ENCODE data around the gene PIWIL4.
A peak's percentile ranks its signal among the peaks of the same experiment; 100 is the strongest.

Gene PIWIL4

DNA sequence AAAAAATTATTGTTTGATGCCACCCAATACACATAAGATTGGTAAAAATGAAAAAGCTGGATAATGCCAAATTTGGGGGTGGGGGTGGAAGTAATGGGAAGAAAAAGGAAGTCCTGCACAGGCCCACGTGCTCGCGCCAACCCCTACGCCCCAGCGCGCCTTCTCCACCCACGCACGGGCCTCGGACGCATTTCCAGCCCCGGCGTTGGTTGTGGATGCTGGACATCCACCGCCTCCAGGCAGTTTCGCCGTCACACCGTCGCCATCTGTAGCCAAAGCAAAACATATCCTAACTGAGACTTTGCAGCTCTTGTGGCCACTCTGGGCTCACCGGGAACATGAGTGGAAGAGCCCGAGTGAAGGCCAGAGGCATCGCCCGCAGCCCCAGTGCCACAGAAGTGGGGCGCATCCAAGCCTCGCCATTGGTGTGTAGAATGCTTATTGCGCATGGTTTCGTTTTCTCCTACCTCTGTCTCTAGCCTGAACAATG lies at the start of gene PIWIL4:
Gene PIWIL4 (plus strand): TSS at position 188 of the 490 bp plus-strand sequence. CDS start 151 bp downstream, at position 339.
- TF ChIP-seq, protein P1, sequence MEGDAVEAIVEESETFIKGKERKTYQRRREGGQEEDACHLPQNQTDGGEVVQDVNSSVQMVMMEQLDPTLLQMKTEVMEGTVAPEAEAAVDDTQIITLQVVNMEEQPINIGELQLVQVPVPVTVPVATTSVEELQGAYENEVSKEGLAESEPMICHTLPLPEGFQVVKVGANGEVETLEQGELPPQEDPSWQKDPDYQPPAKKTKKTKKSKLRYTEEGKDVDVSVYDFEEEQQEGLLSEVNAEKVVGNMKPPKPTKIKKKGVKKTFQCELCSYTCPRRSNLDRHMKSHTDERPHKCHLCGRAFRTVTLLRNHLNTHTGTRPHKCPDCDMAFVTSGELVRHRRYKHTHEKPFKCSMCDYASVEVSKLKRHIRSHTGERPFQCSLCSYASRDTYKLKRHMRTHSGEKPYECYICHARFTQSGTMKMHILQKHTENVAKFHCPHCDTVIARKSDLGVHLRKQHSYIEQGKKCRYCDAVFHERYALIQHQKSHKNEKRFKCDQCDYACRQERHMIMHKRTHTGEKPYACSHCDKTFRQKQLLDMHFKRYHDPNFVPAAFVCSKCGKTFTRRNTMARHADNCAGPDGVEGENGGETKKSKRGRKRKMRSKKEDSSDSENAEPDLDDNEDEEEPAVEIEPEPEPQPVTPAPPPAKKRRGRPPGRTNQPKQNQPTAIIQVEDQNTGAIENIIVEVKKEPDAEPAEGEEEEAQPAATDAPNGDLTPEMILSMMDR (IDR thresholded peaks at IDR 0.05) = no peak

DNA sequence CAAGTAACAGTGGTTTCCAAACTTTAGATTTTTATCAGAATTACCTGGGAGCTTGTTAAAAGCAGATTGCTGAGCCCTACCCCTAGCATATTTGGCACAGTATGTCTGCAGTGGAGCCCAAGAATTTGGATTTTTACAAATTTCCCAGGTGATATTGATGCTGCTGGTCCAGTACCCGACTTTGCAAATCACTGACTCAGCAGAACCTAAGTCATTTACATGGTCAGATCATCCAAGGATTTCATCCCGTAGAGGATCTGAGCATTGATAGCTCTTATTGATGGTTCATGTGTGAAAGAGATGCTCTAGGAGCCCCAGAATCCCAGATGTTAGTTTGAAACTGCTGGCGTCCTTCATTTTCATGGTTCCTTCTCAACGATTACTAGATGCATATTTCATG lies 48.9 kb upstream of the PIWIL4 start:
- TF ChIP-seq, protein P1 (IDR thresholded peaks at IDR 0.05) = no peak

DNA sequence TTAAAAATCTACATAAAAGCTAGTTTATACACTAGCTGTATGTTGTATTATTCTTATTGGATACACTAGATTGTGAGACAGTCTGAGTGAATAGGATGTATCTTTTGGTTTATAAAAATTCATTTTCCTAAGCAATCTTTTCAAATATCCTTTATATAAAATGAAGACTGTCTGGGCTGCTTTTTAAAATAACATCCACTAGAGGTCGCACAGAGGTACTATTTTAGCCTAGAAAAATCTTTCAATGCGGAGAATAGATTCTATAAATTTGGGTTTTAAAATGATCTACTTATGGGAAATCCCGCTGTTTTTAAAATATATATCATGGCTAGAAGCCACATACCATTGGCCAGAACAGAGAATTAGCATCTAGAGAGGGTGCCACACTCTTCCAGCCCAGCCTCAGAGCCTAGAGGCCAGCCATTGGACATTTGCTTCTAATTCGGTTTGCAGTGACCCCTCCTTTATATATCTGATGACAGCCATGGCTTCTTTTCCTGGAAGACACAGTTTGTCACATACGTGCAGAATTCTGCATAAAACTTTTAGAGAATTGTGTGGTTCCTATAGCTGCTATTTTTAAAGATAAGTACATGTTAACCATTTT lies 47.6 kb upstream of the PIWIL4 start:
- TF ChIP-seq, protein P1 (IDR thresholded peaks at IDR 0.05) = peak; percentile 68

DNA sequence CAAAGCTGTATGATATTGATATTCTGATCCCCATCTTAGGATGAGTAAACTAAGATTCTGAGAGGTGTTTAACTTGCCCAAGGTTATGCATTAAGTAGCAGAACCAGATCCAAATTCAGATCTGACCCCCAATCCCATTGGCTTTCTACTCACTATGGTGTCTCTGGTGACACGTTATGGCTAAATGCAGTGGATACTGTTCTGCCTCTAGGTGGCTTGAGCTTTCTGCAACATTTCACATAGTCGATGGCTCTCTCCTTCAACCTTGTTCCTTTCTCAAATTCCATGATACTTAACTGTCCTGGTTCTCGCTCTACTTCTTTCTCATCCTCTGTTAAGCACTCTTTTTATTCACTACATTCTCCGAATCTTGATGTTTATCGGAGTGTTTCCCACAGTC lies 45.5 kb upstream of the PIWIL4 start:
- TF ChIP-seq, protein P1 (IDR thresholded peaks at IDR 0.05) = peak; percentile 26; the same call in 1 of the 2 replicates

DNA sequence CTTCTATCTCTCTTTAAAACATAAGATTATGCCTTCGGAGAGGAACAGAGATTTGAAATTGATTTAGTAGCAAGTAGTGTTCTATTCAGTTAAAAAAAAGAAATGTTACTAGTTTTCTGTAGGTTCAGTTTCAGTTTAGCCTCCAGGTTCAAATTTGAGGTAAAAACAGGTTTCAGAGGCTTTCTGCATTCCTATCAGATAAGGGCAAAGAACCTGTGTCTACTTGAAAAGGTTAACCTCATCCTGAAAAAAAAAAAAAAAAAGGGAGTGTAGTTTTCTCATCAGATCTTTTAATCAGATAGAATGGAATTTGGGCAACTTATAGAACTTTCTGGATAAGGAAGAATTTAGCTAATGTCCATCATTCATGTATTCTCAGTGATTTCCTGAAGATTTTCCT lies 42.8 kb upstream of the PIWIL4 start:
- TF ChIP-seq, protein P1 (IDR thresholded peaks at IDR 0.05) = no peak

DNA sequence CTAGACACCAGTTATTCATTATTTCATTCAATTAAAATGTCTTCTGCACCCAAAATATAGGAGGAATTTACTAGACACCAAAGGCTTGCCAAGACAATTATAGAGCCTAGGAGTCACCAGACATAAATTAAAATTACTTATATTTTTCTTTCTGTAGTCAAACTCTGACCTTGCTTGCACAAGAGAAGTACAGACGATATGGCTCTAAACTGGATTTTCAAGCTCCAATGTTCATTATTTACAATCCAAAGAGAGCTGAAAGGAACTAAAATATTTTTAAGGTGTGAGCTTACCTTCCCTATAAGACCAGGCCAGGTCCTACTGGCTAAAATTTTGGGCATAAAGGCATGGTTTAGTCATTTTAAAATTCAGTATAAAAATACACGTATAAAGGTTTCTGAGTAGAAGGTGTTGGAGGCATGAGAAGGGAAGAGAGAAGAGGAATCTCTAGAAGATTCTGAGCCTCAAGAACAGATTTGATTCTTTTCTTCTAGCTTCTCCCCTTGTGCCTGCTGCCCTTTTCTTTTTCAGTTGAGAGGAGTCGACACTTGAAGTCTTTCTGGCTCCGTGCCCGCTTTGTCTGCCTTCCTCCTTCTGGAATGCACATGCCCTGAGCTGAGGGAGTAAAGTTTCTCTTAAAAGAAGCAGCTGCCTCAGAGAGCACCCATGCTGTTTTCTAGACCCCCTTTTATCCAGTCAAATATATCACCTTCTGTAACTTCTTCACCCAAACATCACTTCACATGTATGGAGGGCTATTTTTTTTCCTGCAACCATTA lies 41.4 kb upstream of the PIWIL4 start:
- TF ChIP-seq, protein P1 (IDR thresholded peaks at IDR 0.05) = no peak

DNA sequence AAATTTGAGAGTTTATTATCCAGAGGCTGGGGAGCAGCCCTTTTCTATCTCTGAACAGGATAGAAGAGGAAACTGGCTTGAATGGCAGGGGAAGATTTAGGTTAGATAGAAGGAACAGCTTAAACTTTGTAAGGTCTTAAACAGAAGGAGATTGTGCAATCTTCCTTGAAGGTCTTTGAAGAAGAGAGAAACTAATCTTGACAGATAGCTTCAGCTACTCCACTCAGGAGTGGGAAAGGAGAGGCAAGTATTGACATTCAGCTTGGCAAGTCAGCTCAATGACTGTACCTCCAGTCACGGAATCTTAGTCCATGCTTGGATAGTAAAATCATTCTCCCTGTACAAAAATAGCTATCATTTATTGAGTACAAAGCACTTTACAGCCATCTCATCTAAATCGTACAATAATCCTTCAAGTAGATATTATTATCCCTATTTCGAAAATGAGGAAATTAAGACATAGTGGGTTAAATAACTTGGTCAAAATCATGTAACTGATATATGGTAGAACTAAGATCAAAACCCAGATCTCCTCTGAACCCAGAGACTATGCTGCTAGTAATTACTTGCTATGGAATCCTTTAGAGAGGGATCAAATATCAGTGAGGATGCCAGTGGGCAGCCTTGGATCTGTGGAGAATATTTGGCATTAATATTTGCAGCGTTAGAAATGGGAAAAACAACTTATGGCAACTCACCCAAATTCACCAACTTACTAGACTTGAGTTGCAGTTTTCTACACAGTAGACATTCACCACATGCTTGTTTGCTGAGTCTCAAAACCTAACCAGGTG lies 40.3 kb upstream of the PIWIL4 start:
- TF ChIP-seq, protein P1 (IDR thresholded peaks at IDR 0.05) = no peak

Measured in LNCAP (cell line).